ENCODE results near the gene KLF11. TPM values are rescaled to one million over a fixed set of nuclear protein-coding genes. Genes with fewer than 3 reads are reported as not detected.

KLF11 gene
- total RNA-seq, 2 donors from 2014 or later = 3.8 to 6.1 TPM

GRCh38 chr2:10035633-10036032 lies 7.7 kb upstream of the KLF11 start:
- Mint-ChIP-seq H3K36me3 (no peaks in the 10 kb centered on the region), H3K27ac (peak overlapping the region; percentile 68 to 83), H3K4me3 (peak overlapping the region; percentile 39), H3K27me3 (no peaks in the 10 kb centered on the region), H3K4me1 (ENCODE audit: low read depth in 2 of 2) (peaks cover 29 to 37% of the 10 kb centered on the region in 2 donors), H3K9me3 (no peaks in the 10 kb centered on the region)
- no peak for ATAC-seq
- no peak for DNase-seq (ENCODE audit: low spot score)

- Mint-ChIP-seq H3K36me3 (no peaks in the 10 kb centered on the region), H3K27ac (peak overlapping the region; percentile 68 to 83), H3K9me3 (no peaks in the 10 kb centered on the region), H3K4me3 (peak overlapping the region; percentile 39), H3K27me3 (no peaks in the 10 kb centered on the region), H3K4me1 (ENCODE audit: low read depth in 2 of 2) (peaks cover 34 to 40% of the 10 kb centered on the region in 2 donors)
- DNase-seq (ENCODE audit: low spot score) (peak; percentile 73), ATAC-seq (peak; percentile 85 to 87)
Measured at GRCh38 chr2:10036095-10036884, 7.1 kb upstream of the KLF11 start.

- no peak overlapping the region for H3K4me3 Mint-ChIP-seq
- H3K36me3 Mint-ChIP-seq = no peaks in the 10 kb centered on the region
- ATAC-seq (no peak), DNase-seq (ENCODE audit: low spot score) (no peak)
- peak overlapping the region in 1 of 2 donors; percentile 61 for H3K27ac Mint-ChIP-seq
- peaks cover 47 to 49% of the 10 kb centered on the region in 2 donors for H3K4me1 Mint-ChIP-seq (ENCODE audit: low read depth in 2 of 2)
- H3K27me3 Mint-ChIP-seq = no peaks in the 10 kb centered on the region
- no peaks in the 10 kb centered on the region for H3K9me3 Mint-ChIP-seq
Measured at GRCh38 chr2:10038123-10038522, 5.2 kb upstream of the KLF11 start.

GRCh38 chr2:10038716-10039115 lies 4.6 kb upstream of the KLF11 start:
- ATAC-seq (no peak), DNase-seq (ENCODE audit: low spot score) (no peak)
- Mint-ChIP-seq H3K27me3 (no peaks in the 10 kb centered on the region), H3K36me3 (no peaks in the 10 kb centered on the region), H3K9me3 (no peaks in the 10 kb centered on the region), H3K4me1 (ENCODE audit: low read depth in 2 of 2) (peaks cover 47 to 49% of the 10 kb centered on the region in 2 donors), H3K27ac (peak overlapping the region in 1 of 2 donors; percentile 38), H3K4me3 (no peak overlapping the region)

DNA sequence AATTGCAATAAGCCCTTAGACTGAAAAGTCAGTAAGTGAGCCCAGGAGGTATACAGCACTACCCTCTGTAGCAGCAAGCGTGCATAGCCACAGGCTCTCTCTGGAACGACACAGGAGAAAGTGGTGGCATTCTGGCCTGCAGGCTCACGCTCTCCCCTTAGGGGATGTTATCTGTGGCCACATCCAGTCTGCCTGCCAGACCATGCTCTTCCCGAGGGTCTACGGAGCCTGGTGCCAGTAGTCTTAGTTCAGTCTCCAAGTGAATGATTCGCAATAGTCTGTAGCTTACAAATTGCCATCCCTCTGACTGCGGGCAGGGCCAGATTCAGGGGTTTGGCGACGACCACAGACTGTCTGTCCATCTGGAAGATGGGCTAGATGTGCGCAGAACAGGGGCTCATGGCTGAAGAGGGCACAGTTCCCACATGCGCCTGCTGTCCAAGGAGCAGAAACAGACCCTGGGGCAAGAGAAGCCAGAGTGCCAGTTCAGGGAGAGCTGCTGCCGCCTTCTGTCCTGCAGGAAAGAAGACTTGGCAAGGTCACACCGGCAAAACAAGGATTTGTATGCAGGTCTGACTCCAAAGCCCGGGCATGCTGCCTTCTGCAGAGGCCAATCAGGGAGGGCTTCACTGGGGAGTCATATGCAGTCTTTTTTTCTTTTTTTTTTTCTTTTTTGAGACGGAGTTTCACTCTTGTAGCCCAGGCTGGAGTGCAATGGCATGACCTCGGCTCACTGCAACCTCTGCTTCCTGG lies 3.5 kb upstream of the KLF11 start:
- DNase-seq (ENCODE audit: low spot score) (no peak), ATAC-seq (no peak)
- Mint-ChIP-seq H3K27ac (peak overlapping the region in 1 of 2 donors; percentile 17), H3K4me3 (no peak overlapping the region), H3K4me1 (ENCODE audit: low read depth in 2 of 2) (peaks cover 40% of the 10 kb centered on the region in 2 donors), H3K9me3 (no peaks in the 10 kb centered on the region), H3K27me3 (no peaks in the 10 kb centered on the region), H3K36me3 (no peaks in the 10 kb centered on the region)

DNA sequence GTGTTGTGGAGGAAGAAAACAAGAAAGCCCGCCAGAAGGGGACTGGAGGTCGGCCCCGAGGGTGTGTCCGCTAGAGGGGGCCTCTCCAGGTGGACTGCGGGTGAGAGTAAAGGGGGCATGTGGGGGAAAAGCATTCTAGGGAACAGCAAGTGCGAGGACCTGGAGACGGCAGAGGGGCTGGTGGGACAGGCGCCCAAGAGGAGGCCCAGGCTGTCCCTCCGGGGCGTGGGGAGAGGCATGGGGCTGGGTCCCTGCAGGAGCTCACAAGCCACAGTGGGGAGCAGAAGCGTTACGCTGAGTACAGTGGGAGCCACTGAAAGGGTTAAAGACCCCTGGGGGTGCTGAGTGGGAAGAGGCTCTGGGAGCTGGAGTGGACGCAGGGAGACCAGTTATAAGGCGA lies 1.6 kb upstream of the KLF11 start:
- peak overlapping the region; percentile 17 to 92 for H3K27ac Mint-ChIP-seq
- peak overlapping the region; percentile 92 for H3K4me3 Mint-ChIP-seq
- H3K9me3 Mint-ChIP-seq = no peaks in the 10 kb centered on the region
- H3K36me3 Mint-ChIP-seq = no peaks in the 10 kb centered on the region
- DNase-seq (ENCODE audit: low spot score) (no peak), ATAC-seq (no peak)
- H3K4me1 Mint-ChIP-seq (ENCODE audit: low read depth in 2 of 2) = peaks cover 27 to 30% of the 10 kb centered on the region in 2 donors
- no peaks in the 10 kb centered on the region for H3K27me3 Mint-ChIP-seq

DNA sequence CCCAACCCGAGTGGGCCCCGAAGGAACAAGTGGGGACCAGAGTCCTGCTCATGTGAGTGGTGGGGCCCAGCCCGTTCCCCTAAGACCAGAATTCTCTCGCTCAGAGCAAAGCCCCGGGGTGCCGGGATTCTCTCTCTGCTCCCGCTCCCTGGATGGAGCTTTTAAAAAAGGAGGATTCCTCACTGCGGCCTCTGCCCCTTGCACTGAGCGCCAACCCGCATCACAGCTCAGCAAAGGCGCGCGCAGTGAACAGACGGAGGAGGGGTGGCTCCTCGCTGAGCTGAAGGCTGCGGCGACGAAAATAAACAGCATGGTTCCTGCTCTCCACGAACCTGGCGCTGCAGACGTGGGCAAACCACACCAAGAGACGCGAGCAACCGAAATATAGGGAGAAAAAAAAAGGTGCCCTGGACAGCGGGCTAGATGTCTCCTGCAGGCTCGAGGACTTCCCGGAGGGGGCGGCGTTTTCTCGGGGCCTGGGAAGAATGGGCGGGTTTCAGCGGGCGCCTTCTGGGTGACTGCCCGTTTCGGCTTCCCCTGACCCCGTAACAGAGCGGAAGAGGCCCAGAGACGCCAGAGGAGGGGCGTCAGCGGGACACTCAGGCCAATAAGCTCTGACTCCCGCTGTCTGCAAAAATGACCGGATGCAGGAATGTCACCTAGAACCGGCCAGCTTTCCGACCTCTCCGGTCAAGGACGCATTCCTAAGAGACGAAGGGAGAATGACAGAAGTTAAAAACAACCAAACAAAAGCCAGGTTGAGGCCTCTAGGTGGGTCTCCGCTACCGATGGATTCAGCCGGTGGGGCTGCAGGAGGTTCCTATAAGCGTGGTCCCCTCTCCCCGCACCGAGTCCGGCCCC lies 819 bp upstream of the KLF11 start:
- Mint-ChIP-seq H3K27ac (peak overlapping the region; percentile 92 to 95), H3K4me1 (ENCODE audit: low read depth in 2 of 2) (peaks cover 26 to 31% of the 10 kb centered on the region in 2 donors), H3K27me3 (no peaks in the 10 kb centered on the region), H3K9me3 (no peaks in the 10 kb centered on the region), H3K36me3 (no peaks in the 10 kb centered on the region), H3K4me3 (peak overlapping the region; percentile 92)
- DNase-seq (ENCODE audit: low spot score) (peak; percentile 77), ATAC-seq (peak; percentile 2 to 15)

DNA sequence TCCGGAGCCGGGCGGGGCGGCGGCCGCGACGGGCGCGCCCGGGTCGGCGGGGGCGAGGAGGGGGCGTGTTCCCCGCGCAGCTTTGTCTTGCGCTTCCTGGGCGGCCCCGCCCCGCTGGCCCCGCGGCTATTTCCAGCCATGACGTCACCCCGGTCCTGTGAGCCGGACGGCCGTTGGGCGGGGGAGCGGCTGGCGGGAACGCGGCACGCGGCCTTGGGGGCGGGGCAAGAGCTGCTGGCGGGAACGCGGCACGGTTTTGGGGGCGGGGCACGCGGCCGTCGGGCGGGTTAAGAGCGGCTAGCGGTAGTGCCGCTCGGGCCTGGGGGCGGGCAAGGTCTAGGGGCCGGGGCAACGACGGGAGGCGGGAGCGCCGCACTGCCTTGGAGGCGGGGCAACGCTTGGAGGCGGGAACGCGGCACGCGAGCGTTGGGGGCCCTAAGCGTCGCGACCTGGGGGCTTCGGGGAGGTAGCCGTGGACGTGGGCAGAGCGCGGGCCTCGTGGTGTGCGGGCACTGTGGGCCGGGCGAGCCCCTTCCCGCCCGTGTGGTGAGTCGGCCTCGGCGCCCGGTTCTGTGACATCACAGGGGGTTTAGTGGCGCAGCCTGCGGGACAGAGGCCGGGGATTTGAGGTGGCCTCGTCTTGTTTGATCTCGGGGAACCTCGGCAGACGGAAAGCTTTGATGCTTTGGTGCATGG lies 704 bp downstream of the KLF11 start:
- Mint-ChIP-seq H3K27ac (peak overlapping the region; percentile 50 to 70), H3K4me3 (peak overlapping the region; percentile 80), H3K27me3 (no peaks in the 10 kb centered on the region), H3K9me3 (no peaks in the 10 kb centered on the region), H3K4me1 (ENCODE audit: low read depth in 2 of 2) (peaks cover 23% of the 10 kb centered on the region in 2 donors), H3K36me3 (no peaks in the 10 kb centered on the region)
- DNase-seq (ENCODE audit: low spot score) = peak; percentile 97
- peak; percentile 85 to 86 for ATAC-seq

- Mint-ChIP-seq H3K9me3 (no peaks in the 10 kb centered on the region), H3K4me1 (ENCODE audit: low read depth in 2 of 2) (peaks cover 19 to 22% of the 10 kb centered on the region in 2 donors), H3K27me3 (no peaks in the 10 kb centered on the region), H3K36me3 (no peaks in the 10 kb centered on the region), H3K4me3 (no peak overlapping the region), H3K27ac (peak overlapping the region in 1 of 2 donors; percentile 50)
- ATAC-seq = no peak
- no peak for DNase-seq (ENCODE audit: low spot score)
Measured at GRCh38 chr2:10045561-10046355, 2.4 kb downstream of the KLF11 start.

DNA sequence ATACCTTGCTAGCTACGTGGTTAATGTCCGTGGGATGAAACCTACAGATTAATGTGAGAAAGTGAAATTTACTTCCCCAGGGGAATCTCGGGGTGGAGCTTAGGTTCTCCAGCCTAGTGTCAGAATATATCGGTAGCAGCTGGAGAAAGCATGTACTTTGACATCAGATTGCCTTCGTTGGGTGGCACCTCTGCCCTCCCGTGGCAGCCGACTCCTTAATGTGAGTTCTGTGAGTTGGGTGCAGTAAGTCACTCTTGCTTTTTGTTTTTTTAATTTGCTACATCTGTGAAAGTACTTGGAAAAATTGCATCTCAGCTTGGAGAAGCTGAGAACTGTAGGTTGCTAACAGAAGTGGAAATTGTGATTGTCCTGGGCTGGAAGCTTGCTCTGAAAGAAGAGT lies 3.6 kb downstream of the KLF11 start:
- H3K9me3 Mint-ChIP-seq = no peaks in the 10 kb centered on the region
- DNase-seq (ENCODE audit: low spot score) (no peak), ATAC-seq (no peak)
- no peaks in the 10 kb centered on the region for H3K27me3 Mint-ChIP-seq
- no peak overlapping the region for H3K27ac Mint-ChIP-seq
- no peaks in the 10 kb centered on the region for H3K36me3 Mint-ChIP-seq
- no peak overlapping the region for H3K4me3 Mint-ChIP-seq
- H3K4me1 Mint-ChIP-seq (ENCODE audit: low read depth in 2 of 2) = peaks cover 9 to 18% of the 10 kb centered on the region in 2 donors

- H3K9me3 Mint-ChIP-seq = no peaks in the 10 kb centered on the region
- no peak for DNase-seq (ENCODE audit: low spot score)
- no peaks in the 10 kb centered on the region for H3K36me3 Mint-ChIP-seq
- no peak for ATAC-seq
- no peak overlapping the region for H3K4me3 Mint-ChIP-seq
- no peak overlapping the region for H3K27ac Mint-ChIP-seq
- no peaks in the 10 kb centered on the region for H3K27me3 Mint-ChIP-seq
- H3K4me1 Mint-ChIP-seq (ENCODE audit: low read depth in 2 of 2) = peaks cover under 1 to 10% of the 10 kb centered on the region in 2 donors
Measured at GRCh38 chr2:10047616-10048500, 4.5 kb downstream of the KLF11 start.

Data from natural killer cell treated with Interleukin-12 subunit alpha and Interleukin-12 subunit beta and Interleukin-15 and Interleukin-18, amount 100 ng/mL, for 72 hours (primary cell).